HCEC 1CT (cell line): ENCODE results near the gene EID2.
A peak's percentile ranks its signal among the peaks of the same experiment; 100 is the strongest.

Experiments
- DNase-seq: peaks from one replicate; pipeline ENCODE4 v3.0.0-alpha.2; 2017

The EID2 gene

GRCh38 chr19:39500543-39500942 is 39.4 kb downstream of the EID2 start:
- no peak for DNase-seq

- no peak for DNase-seq
These were observed 40.0 kb downstream of the EID2 start for GRCh38 chr19:39499932-39500331.

GRCh38 chr19:39498798-39499642 is 40.9 kb downstream of the EID2 start, which contains the start of gene DLL3:
TSS of gene DLL3 (plus strand) at chr19:39498947. CDS start at chr19:39498975, 28 bp downstream.
- no peak for DNase-seq

GRCh38 chr19:39497996-39498797 is 41.8 kb downstream of the EID2 start:
- DNase-seq, result peak; percentile 13

GRCh38 chr19:39497701-39497995 is 42.3 kb downstream of the EID2 start:
- DNase-seq, result no peak

- DNase-seq, result no peak
These were observed 43.9 kb downstream of the EID2 start for GRCh38 chr19:39496063-39496462.

- DNase-seq, result no peak
These were observed 45.3 kb downstream of the EID2 start for GRCh38 chr19:39494661-39495060.

- no peak for DNase-seq
These were observed 47.2 kb downstream of the EID2 start for GRCh38 chr19:39492788-39493187.

GRCh38 chr19:39492225-39492624 is 47.7 kb downstream of the EID2 start:
- DNase-seq, result no peak

GRCh38 chr19:39489756-39490155 is 50.2 kb downstream of the EID2 start:
- DNase-seq, result no peak
